ENCODE data around the gene LGALS3BP.

DNA sequence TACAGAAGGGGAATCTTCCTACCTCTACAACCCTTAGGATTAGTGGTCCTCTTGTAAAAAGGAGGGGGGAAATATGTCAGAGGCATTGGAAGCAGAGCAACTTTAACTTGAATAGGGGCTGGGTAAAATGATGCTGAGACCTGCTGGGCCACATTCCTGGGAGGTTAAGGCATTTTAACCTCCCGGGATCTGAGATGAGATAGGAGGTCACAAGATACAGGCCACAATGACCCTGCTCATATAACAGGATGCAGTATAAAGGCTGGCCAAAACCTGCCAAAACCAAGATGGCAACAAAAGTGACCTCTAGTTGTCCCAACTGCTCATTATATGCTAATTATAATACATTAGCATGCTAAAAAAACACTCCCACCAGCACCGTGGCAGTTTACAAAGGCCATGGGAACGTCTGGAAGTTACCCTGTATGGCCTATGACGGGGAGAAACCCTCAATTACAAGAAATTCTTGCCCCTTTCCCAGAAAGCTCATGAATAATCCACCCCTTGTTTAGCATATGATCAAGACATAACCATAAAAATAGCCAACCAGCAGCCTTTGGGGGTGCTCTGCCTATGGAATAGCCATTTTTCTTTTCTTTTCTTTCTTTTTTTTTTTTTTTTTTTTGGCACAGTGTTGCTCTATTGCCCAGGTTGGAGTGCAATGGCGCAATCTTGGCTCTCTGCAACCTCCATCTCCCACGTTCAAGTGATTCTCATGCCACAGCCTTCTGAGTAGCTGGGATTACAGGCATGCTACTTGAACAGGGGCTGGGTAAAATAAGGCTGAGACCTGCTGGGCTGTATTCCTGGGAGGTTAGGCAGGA, 38.0 kb upstream of the LGALS3BP start:
- TF ChIP-seq POLR2AphosphoS5 (IDR thresholded peaks at IDR 0.05; ENCODE audit: low read depth, low read length) (no peak), POLR2A (IDR thresholded peaks at IDR 0.05; ENCODE audit: low read depth, low read length) (no peak)

Measured in GM12891 (cell line).